Epithelial cell of proximal tubule (primary cell): ENCODE measurements around the gene MINDY4. TPM values are rescaled to one million over a fixed set of nuclear protein-coding genes. Genes with fewer than 3 reads are reported as not detected.

ENCODE experiments used
- DNase-seq: peaks from one replicate; pipeline ENCODE4 v3.0.0-alpha.2; 2011; ENCODE audit warnings: low read depth
- H3K4me3 ChIP-seq: 2 replicates; pipeline ENCODE4 v1.5.1; 2011; ENCODE audit warnings: low read depth, mild to moderate bottlenecking, low read length
- CTCF ChIP-seq: conservative IDR thresholded peaks from 2 replicates; pipeline ENCODE4 v1.5.1; 2012; ENCODE audit warnings: low read depth, mild to moderate bottlenecking, low read length
- total RNA-seq: library from RNA; depleted of rRNA; stranded (reverse); fragments of >200 nt; gene quantifications from 2 replicates; pipeline ENCODE4 v1.2.3, GENCODE V29; 2015

Gene MINDY4
- total RNA-seq, 1 donor from 2014 or later, result 5.2 TPM

GRCh38 chr7:30912986-30913811 lies 142.0 kb downstream of the MINDY4 start:
- peak overlapping the region; percentile 57 for H3K4me3 ChIP-seq
- TF ChIP-seq CTCF, result no peak
- no peak for DNase-seq

GRCh38 chr7:30913821-30914515 lies 142.8 kb downstream of the MINDY4 start:
- H3K4me3 ChIP-seq, result peak overlapping the region; percentile 57
- peak; percentile 18 for TF ChIP-seq CTCF
- DNase-seq, result no peak

GRCh38 chr7:30914596-30914995 lies 143.4 kb downstream of the MINDY4 start:
- DNase-seq, result no peak
- no peak for TF ChIP-seq CTCF
- H3K4me3 ChIP-seq, result peak overlapping the region; percentile 57

GRCh38 chr7:30915005-30915601 lies 143.9 kb downstream of the MINDY4 start:
- peak overlapping the region; percentile 57 for H3K4me3 ChIP-seq
- DNase-seq, result no peak
- no peak for TF ChIP-seq CTCF

- DNase-seq, result no peak
- no peak for TF ChIP-seq CTCF
- H3K4me3 ChIP-seq, result peak overlapping the region; percentile 57
Measured at GRCh38 chr7:30915751-30916150, 144.5 kb downstream of the MINDY4 start.

- no peak overlapping the region for H3K4me3 ChIP-seq
- no peak for DNase-seq
- TF ChIP-seq CTCF, result no peak
Measured at GRCh38 chr7:30916255-30916654, 145.0 kb downstream of the MINDY4 start.
